ENCODE data around the gene DGKK. TPM values are rescaled to one million over a fixed set of nuclear protein-coding genes. Genes with fewer than 3 reads are reported as not detected.

DGKK gene
- total and polyA plus RNA-seq, 2 of the 13 experiments (the other 11 are each of a cell fraction or from before 2014, with no cell fraction given): 11.0 to 24.0 TPM

- 95% methylated on average over 9 of the region's 9 CpGs for WGBS (ENCODE audit: low lambda C conversion rate)
- no peak overlapping the region for H3K4me2 ChIP-seq (ENCODE audit: low read depth, low read length)
Observed at GRCh38 chrX:50375481-50376267, 95.0 kb downstream of the DGKK start.

More at GRCh38 chrX:50375481-50376267, 95.0 kb downstream of the DGKK start:
- no peak for TF ChIP-seq ZFP90 (CRISPR knock-in tag; IDR thresholded peaks at IDR 0.05; ENCODE audit: borderline replicate concordance)
- TF ChIP-seq ZNF33A (CRISPR knock-in tag; IDR thresholded peaks at IDR 0.05; ENCODE audit: borderline replicate concordance): no peak
- TF ChIP-seq SOX5 (CRISPR knock-in tag; IDR thresholded peaks at IDR 0.05; ENCODE audit: borderline replicate concordance): no peak
- TF ChIP-seq HMGXB3 (CRISPR knock-in tag; IDR thresholded peaks at IDR 0.05; ENCODE audit: borderline replicate concordance): no peak
- no peak for TF ChIP-seq ZNF770 (CRISPR knock-in tag; IDR thresholded peaks at IDR 0.05)
- TF ChIP-seq FUBP1 (CRISPR knock-in tag; IDR thresholded peaks at IDR 0.05; ENCODE audit: borderline replicate concordance): no peak
- TF ChIP-seq ZFP36L2 (CRISPR knock-in tag; IDR thresholded peaks at IDR 0.05): no peak
- TF ChIP-seq U2AF1 (optimal IDR thresholded peaks at IDR 0.05; ENCODE audit: low read depth, low read length): no peak
- TF ChIP-seq ZNF160 (CRISPR knock-in tag; IDR thresholded peaks at IDR 0.05): no peak
- TF ChIP-seq BRCA1 (CRISPR knock-in tag; IDR thresholded peaks at IDR 0.05): no peak
- no peak for TF ChIP-seq SSRP1 (CRISPR knock-in tag; IDR thresholded peaks at IDR 0.05)
- TF ChIP-seq CENPBD1 (CRISPR knock-in tag; IDR thresholded peaks at IDR 0.05; ENCODE audit: borderline replicate concordance, low read depth): no peak
- TF ChIP-seq REL (CRISPR knock-in tag; conservative IDR thresholded peaks at IDR 0.05): no peak
- intact Hi-C loops (cut with micrococcal nuclease; ENCODE audit: unreplicated experiment): no loop called here
- in situ Hi-C loops (cut with HindIII; ENCODE audit: extremely low pct_ligation_motif_present, low pct_unique_long_range_greater_than_20kb): no loop called here
- H3K9me3 ChIP-seq (ENCODE audit: low read length): no peaks in the 10 kb centered on the region
- H3K4me1 ChIP-seq (ENCODE audit: insufficient read depth, low read length): no peaks in the 10 kb centered on the region
- ChIA-PET CTCF (ENCODE audit: low intra/inter-chr PET ratio, low total read pairs) (no interaction called here), POLR2A (no interaction called here)
- peaks cover 13 to 53% of the 10 kb centered on the region in 2 experiments; a peak in 4 of 5 replicates for H3K36me3 ChIP-seq (replicated peaks in 1 of 2; ENCODE audit: control insufficient read depth in 1 of 2, insufficient read depth in 2 of 2, low read length in 2 of 2)
- no peak overlapping the region for H3K4me3 ChIP-seq (replicated peaks in 1 of 3; ENCODE audit: insufficient read depth in 1 of 3, low read depth in 2 of 3, low read length in 3 of 3)
- ATAC-seq (no peak), FAIRE-seq (no peak), DNase-seq (ENCODE audit: low spot score) (no peak)
- no peak overlapping the region for H3K27ac ChIP-seq (ENCODE audit: extremely low read length, insufficient read depth, low read length)
- H3K27me3 ChIP-seq (ENCODE audit: control insufficient read depth in 1 of 2, insufficient read depth in 2 of 2, low read length in 2 of 2): no peaks in the 10 kb centered on the region
- H2AFZ ChIP-seq (ENCODE audit: low read length): no peak overlapping the region
- no peak overlapping the region for H3K9ac ChIP-seq (ENCODE audit: insufficient read depth, low read depth, low read length)
- no peaks in the 10 kb centered on the region for H4K20me1 ChIP-seq (ENCODE audit: insufficient read depth, low read length)
- H3K79me2 ChIP-seq (ENCODE audit: insufficient read depth, low read length): no peaks in the 10 kb centered on the region
- no TSS peak for BruUV-seq (replicated peaks)
